Body of pancreas (tissue), 4 donors: Measurements from ENCODE around the gene DPH2. TPM values are rescaled to one million over a fixed set of nuclear protein-coding genes. Genes with fewer than 3 reads are reported as not detected.
A peak's percentile ranks its signal among the peaks of the same experiment; 100 is the strongest.

Experiments used
- ATAC-seq: fragments of 150-250 bp; one replicate; pipeline ENCODE4 v1.9.1; 2016
- DNase-seq, 4 donors: peaks; one replicate each; pipeline ENCODE4 v3.0.0-alpha.2; 2019
- H3K27ac ChIP-seq, 4 donors: fragments of 200-600 bp; sonication (generic); 1 replicate in 3 of 4; 2 replicates in 1 of 4; pipeline versions ENCODE4 v1.5.1 to v1.6.1; 2016 to 2019; ENCODE audit warnings: mild to moderate bottlenecking in 1 of 4, mixed read lengths in 1 of 4, moderate library complexity in 1 of 4
- H3K27me3 ChIP-seq, 2 donors: fragments of 200-600 bp; sonication (generic); one replicate each; pipeline ENCODE4 v1.6.0; 2016; ENCODE audit warnings: mild to moderate bottlenecking in 1 of 2
- H3K36me3 ChIP-seq, 2 donors: fragments of 200-600 bp; sonication (generic); replicated peaks in 1 of 2; 2 replicates each; pipeline ENCODE4 v1.5.1; 2016; ENCODE audit warnings: low read depth in 2 of 2; ENCODE audit not compliant: insufficient read depth in 1 of 2
- H3K4me1 ChIP-seq: fragments of 200-600 bp; sonication (generic); one replicate; pipeline ENCODE4 v1.6.0; 2016
- H3K4me3 ChIP-seq, 2 donors: fragments of 200-600 bp; sonication (generic); 1 replicate in 1 of 2; 2 replicates in 1 of 2; pipeline ENCODE4 v1.5.1; 2016 to 2019
- H3K9me3 ChIP-seq, 3 donors: fragments of 200-600 bp; sonication (generic); 1 replicate in 2 of 3; 2 replicates in 1 of 3; pipeline ENCODE4 v1.5.1; 2016
- POLR2A ChIP-seq, 3 donors: fragments of 450-650 bp; IDR thresholded peaks; one replicate each; pipeline ENCODE4 v1.6.1; 2016; ENCODE audit warnings: antibody characterized with exemption in 3 of 3, mild to moderate bottlenecking in 2 of 3
- WGBS, 2 donors: methylation state at CpG; one replicate each; pipeline ENCODE4 v1.1.5; 2017; 5-methylcytosine and 5-hydroxymethylcytosine counted together
- intact Hi-C: fragments of 100-400 bp; cut with DNase I; formaldehyde crosslinking; loops from one replicate; pipeline ENCODE4 v1.15.1; 2023
- total RNA-seq, 2 donors: library from RNA; depleted of rRNA; stranded (reverse); fragments of >200 nt; gene quantifications; one replicate each; pipeline ENCODE4 v1.1.0, GENCODE V29; 2016
- TF ChIP-seq, protein P1 (sequence below), 7 experiments: fragments of 450-650 bp in 4 of 7; fragments of 200-600 bp in 3 of 7; sonication (generic) in 3 of 7; IDR thresholded peaks; one replicate each; pipeline ENCODE4 v1.5.1; 2016 to 2019; ENCODE audit warnings: antibody characterized with exemption in 7 of 7

The DPH2 gene
- total RNA-seq, 2 donors from 2014 or later, result 25.4 to 35.3 TPM

- intact Hi-C loops, result no loop called here
- Histone ChIP-seq H3K4me3 (peak overlapping the region in 1 of 2 donors; percentile 45), H3K9me3 (no peaks in the 10 kb centered on the region), H3K4me1 (peaks cover 43% of the 10 kb centered on the region), H3K27me3 (no peaks in the 10 kb centered on the region), H3K36me3 (no peaks in the 10 kb centered on the region), H3K27ac (no peak overlapping the region)
- TF ChIP-seq, protein P1, sequence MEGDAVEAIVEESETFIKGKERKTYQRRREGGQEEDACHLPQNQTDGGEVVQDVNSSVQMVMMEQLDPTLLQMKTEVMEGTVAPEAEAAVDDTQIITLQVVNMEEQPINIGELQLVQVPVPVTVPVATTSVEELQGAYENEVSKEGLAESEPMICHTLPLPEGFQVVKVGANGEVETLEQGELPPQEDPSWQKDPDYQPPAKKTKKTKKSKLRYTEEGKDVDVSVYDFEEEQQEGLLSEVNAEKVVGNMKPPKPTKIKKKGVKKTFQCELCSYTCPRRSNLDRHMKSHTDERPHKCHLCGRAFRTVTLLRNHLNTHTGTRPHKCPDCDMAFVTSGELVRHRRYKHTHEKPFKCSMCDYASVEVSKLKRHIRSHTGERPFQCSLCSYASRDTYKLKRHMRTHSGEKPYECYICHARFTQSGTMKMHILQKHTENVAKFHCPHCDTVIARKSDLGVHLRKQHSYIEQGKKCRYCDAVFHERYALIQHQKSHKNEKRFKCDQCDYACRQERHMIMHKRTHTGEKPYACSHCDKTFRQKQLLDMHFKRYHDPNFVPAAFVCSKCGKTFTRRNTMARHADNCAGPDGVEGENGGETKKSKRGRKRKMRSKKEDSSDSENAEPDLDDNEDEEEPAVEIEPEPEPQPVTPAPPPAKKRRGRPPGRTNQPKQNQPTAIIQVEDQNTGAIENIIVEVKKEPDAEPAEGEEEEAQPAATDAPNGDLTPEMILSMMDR (IDR thresholded peaks at IDR 0.05), result no peak
- TF ChIP-seq POLR2A (IDR thresholded peaks at IDR 0.05), result no peak
- WGBS, 2 donors, result 18 to 29% methylated on average over 1 to 3 of the region's 3 CpGs
- ATAC-seq, result no peak
- peak in 1 of 4 donors; percentile 36 for DNase-seq
These were observed 21.9 kb upstream of the DPH2 start for GRCh38 chr1:43947874-43948437.

DNA sequence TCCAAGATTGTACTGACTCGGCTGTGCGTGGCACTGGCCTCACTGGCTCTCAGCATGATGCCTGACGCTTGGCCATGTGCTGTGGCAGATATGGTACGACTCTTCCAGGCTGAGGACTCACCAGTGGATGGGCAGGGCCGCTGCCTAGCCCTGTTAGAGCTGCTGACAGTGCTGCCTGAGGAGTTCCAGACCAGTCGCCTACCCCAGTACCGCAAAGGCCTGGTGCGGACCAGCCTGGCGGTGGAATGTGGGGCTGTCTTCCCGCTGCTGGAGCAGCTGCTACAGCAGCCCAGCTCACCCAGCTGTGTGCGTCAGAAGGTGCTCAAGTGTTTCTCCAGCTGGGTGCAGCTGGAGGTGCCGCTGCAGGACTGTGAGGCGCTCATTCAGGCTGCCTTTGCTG lies 20.1 kb upstream of the DPH2 start:
- H3K27me3 ChIP-seq, result no peaks in the 10 kb centered on the region
- H3K4me1 ChIP-seq, result peaks cover 39% of the 10 kb centered on the region
- no peak for ATAC-seq
- no peak for TF ChIP-seq POLR2A (IDR thresholded peaks at IDR 0.05)
- TF ChIP-seq, protein P1 (IDR thresholded peaks at IDR 0.05), result no peak
- H3K36me3 ChIP-seq, result no peaks in the 10 kb centered on the region
- H3K27ac ChIP-seq, result no peak overlapping the region
- H3K9me3 ChIP-seq, result no peaks in the 10 kb centered on the region
- WGBS, 2 donors, result 83% methylated on average over 13 of the region's 13 CpGs; no CpG with 5 or more reads in 1 of the 2 donors
- intact Hi-C loops, result no loop called here
- H3K4me3 ChIP-seq, result no peak overlapping the region
- no peak for DNase-seq

DNA sequence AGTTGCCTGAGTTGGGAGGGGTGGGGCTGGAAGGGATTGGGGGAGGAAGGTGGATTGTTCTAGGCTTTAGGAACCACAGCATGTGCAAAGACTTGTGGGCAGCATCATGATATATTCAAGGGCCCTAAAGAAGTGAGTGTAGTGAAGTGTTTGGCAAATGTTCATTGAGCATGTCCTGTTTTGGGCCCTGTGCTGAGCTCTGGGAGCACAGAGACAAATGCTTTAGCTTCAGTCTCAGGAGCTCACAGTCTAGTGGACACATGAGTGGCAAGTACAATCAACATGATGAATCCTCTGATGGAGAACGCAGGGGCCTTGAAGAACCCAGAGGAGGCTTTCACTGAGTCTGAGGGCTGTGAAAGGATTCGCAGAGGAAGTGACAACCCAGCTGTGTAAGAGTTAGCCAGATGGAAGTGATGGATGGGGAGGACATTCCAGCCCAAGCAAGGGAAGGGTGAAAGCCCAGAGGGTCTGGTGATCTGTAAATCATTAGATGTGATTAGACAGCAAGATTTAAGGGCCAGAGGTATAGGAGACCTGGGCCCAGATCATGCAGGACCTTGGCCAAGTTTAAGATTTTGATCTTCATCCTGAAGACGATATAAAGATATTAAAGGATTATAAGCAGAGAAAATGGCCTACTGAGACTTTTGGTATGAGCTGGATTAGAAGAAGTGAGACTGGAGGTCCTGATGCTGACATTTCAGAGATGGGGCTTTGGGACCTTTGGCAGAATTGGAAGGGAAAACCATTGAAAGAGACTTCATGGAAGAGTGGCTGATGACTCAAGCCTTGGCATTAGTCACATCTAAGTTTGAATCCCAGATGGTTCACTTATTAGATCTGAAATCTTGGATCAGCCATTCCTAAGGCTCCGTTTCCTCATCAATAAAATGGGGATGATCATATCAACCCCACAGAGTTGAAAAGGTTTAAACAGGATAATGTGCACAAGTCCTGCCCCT lies 18.5 kb upstream of the DPH2 start:
- Histone ChIP-seq H3K36me3 (no peaks in the 10 kb centered on the region), H3K9me3 (no peaks in the 10 kb centered on the region), H3K27ac (no peak overlapping the region), H3K4me1 (peaks cover 23% of the 10 kb centered on the region), H3K27me3 (no peaks in the 10 kb centered on the region), H3K4me3 (no peak overlapping the region)
- 87% methylated on average over 4 of the region's 4 CpGs for WGBS, 2 donors
- no peak for TF ChIP-seq POLR2A (IDR thresholded peaks at IDR 0.05)
- TF ChIP-seq, protein P1 (IDR thresholded peaks at IDR 0.05), result no peak
- DNase-seq (no peak), ATAC-seq (no peak)
- intact Hi-C loops, result no loop called here

- ATAC-seq (no peak), DNase-seq (peak in 1 of 4 donors; percentile 24)
- no peak for TF ChIP-seq POLR2A (IDR thresholded peaks at IDR 0.05)
- TF ChIP-seq, protein P1 (IDR thresholded peaks at IDR 0.05), result no peak
- WGBS, 2 donors, result 75 to 83% methylated on average over 8 of the region's 8 CpGs
- intact Hi-C loops, result no loop called here
- Histone ChIP-seq H3K4me1 (peaks cover 14% of the 10 kb centered on the region), H3K4me3 (no peak overlapping the region), H3K27me3 (no peaks in the 10 kb centered on the region), H3K36me3 (no peaks in the 10 kb centered on the region), H3K9me3 (no peaks in the 10 kb centered on the region), H3K27ac (no peak overlapping the region)
These were observed 17.0 kb upstream of the DPH2 start for GRCh38 chr1:43952731-43953346.
